GM18873 (cell line): ENCODE results near the gene INO80C.
A peak's percentile ranks its signal among the peaks of the same experiment; 100 is the strongest.
"Not testable (repeated sequence)": the region's sequence is repeated elsewhere in the genome, so short reads cannot be mapped to it uniquely, and the experiment has no call there.

Experiments
- ATAC-seq: cut with Tn5 transposase; IDR thresholded peaks from one replicate; pipeline ENCODE4 v1.9.1; 2021; ENCODE audit warnings: mild to moderate bottlenecking, moderate library complexity, moderate number of reproducible peaks; ENCODE audit not compliant: unreplicated experiment, low FRiP score

INO80C gene

DNA sequence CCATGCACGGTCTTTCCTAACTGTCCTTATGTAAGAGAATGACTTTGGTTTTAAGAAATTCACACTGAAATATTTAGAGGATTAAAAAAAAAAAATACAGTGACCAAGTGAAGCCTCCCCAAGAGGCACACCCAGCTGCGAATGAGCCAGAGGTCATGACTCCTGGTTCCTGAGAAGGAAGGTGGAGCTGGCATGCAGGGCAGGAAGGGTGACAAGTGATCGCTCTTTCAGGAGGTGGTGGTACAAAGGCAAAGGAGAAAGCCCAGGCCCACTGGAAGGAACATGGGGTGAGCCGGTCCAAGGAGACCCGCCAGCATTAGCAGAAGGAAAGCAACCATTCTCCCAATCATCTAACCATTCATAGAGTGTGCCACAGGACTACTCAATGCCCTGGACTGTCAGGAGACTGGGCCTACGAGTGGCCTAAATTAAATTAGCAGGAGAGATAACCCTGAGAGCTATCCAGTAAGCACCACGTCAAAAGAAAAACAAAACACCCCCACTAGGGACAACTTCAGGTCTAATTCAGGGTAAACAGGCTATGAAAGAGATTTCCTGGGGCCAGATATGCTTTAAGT lies 7.8 kb downstream of the INO80C start:
- no peak for ATAC-seq

DNA sequence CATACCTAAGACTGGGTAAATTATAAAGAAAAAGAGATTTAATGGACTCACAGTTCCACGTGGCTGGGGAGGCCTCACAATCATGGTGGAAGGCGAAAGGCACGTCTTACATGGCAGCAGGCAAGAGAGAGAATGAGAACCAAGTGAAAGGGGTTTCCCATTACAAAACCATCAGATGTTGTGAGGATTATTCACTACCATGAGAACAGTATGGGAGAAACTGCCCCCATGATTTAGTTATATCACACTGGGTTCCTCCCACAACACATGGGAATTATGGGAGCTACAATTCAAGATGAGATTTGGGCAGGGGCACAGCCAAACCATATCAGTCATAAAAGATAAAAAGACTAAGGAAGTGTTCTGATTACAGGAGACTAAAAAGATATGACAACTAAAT lies 8.5 kb downstream of the INO80C start:
- not testable (repeated sequence) for ATAC-seq

DNA sequence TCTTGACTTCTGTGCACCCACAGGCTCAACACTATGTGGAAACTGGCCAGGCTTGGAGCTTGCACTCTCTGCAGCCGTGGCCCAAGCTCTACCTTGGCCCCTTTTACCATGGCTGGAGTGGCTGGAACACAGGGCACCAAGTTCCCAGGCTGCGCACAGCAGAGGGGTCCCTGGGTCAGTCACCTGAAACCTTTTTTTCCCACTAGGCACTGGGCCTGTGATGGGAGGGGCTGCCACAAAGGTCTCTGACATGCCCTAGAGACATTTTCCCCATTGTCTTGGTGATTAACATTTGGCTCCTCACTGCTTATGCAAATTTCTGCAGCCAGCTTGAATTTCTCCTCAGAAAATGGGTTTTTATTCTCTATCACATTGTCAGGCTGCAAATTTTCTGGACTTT lies 9.4 kb downstream of the INO80C start:
- not testable (repeated sequence) for ATAC-seq

DNA sequence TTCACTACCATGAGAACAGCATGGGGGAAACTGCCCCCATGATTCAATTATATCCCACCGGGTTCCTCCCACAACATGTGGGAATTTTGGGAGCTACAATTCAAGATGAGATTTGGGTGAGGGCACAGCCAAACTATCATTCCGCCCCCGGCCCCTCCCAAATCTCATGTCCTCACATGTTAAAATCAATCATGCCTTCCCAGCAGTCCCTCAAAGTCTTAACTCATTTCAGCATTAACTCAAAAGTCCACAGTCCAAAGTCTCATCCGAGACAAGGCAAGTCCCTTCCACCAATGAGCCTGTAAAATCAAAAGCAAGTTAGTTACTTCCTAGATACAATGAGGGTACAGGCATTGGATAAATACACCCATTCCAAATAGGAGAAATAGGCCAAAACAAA lies 10.2 kb downstream of the INO80C start:
- ATAC-seq = not testable (repeated sequence)

DNA sequence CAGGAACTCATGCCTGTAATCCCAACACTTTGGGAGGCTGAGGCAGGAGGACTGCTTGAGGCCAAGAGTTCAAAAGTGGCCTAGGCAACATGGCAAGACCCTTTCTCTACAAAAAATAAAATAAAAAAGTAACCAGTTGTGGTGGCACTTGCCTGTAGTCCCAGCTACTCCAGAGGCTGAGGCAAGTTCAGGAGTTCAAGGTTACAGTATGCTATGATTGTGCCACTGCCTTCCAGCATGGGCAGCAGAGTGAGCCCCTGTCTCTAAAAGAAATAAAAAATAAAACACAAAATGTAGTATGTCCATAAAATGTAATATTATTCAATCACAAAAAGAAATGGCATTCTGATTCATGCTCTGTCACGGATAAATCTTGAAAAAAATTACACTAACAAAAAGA lies 11.9 kb downstream of the INO80C start:
- ATAC-seq = no peak

DNA sequence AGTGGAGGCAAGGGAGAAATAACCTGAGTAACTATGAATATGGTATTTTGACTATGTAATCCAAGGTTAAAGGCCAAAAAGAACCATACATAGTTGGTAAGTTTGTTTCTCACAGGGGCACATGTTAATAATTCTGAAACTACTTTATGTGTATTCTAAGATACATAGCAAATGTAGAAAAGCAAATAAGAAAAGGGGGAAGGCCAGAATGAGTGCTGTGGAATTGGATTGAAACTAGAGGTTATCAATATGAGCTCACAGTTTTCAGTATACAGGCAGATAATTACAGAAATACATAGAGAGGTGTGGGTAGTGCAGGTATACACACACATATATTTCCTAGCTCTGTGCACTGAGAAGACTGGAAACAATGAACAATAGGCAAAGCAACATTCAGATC lies 13.7 kb downstream of the INO80C start:
- ATAC-seq = peak; percentile 67

DNA sequence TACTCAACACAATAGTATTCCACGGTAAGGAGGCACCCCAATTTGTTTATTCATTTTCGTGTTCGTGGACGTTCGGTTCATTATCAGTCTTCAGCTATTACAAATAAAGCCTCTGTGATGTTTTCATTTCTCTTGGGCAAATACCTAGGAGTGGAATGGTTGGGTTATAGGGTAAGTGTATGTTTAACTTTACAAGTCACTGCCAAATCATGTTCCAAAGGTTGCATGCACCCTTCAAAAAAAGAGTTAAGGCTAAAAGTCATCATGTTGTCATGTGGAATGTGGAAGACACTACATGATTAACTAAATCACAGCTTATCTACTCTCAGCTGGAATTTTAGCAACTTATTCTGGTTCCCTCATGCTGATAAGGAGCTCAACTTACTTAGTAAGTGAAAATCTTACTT lies 15.8 kb downstream of the INO80C start:
- no peak for ATAC-seq

DNA sequence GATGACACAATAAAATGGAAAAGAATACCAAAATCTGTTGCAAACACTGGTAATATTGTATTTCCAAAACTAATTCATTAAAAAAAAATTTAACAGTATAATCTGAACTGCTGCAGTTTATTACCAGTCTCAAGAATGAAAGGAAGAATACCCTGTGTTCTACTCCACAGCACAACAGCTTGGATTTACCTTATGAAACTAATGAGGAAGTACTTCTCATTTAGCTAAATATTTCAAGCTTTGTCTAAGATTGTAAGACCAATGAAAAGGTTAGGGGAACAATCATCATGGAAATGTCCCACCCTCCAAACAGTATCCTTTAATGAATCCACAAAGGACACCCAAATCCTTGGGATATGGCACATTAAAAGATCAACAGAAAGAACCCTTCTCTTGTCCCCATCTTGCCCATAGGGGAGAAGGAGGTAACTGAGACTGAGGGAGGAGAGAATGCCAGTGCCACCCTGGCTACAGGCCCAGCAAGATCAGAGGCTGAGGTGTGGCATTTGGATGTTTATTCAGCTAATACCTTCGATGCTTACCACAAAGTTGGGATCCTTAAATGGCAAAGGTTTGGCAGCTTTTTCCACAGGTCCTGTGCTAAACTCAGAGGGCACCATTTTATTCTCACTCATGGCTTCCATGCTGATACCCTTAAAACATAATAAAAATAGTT lies 17.7 kb downstream of the INO80C start:
- ATAC-seq = no peak

DNA sequence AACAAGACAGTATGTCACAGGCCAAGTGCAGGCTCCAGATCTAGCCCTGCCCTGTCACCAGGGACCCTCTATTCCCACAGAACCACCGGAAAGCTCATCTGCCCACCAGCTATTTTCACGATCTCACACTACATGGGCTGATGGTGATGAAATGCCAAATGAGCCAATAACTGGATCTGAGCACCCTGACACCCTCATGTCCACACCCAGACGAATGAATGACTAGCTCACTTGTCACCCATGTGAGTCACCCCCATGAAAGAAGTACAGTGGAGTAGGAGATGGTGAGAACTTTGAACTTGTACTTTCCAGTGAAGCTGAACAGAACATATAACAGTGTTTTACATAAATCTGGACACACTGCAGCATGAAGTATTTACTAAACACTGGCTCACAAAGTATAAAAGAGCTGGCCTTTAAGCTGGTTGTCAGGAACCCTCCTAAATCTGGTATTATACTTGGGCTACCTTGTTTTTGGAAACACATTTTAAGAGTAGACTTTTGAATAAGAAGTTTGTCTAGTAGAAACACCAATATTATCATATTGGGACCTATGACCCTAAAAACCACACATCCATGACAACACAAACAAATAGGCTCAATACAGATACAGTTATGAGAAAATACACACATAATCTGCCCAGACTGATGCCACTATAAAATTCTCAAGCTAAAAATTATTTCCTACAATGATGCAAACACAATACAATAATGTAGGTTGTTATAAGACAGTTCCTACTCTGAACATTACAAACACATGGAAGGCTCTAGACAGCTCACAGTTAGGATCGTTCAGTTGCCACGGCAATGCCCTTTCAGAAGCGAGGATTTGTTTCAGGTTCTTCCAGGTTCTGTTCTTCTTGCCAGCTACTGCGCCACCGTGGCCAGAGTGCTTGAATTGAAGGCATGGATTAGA lies 19.0 kb downstream of the INO80C start:
- ATAC-seq = no peak

DNA sequence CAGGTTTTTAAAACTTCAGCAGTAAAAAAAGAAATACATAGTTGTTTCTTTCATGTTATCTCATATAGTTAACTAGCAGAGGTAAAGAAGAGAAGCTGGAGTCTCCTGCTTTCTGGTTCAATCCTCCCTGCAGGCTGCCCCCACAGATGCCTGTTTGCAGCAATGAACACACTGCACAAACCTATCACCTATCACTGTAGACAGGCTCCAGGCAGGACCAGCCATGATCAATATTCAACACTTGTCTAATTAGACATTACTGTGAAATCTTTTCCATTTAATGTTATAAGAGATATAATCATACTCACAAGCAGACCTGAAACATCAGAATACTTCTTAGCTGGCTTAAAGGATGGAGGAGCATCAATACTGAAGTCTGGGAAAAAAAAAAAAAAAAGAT lies 19.8 kb downstream of the INO80C start:
- ATAC-seq = no peak

DNA sequence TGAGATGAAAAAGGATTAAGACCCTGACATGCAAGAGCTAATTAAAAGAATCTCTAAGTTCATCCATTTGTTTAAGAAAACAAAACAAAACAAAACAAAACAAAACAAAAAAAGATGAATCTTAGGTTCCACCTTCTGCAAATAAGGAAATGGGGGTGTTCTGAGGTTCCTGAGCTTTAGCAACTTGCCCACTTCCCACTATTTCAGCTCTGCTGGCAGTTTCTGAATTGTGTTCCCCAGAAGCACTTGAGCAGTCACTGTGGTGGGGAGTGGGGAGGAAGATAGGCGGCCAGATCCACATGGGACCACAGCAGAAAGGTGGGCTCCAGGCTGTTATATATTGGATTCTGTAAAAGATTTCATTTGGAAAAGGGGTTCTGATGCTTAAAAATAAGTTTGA lies 20.3 kb downstream of the INO80C start:
- ATAC-seq = no peak

DNA sequence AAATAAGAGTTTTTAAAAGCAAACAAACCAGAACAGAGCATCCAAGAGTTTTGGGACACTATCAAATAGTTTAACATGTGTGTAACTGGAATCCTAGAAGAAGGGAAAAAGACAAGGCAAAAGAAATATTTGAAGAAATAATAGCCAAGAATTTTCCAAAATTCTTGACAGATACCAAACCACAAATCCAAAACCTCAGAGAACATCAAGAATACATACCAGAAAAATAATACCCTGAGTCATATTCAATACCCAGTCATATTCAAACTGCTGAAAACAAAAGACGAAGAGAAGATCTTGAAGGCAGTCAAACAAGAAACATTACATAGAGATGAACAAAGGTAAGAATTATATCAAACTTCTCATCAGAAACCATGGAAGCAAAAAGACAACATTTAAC lies 22.9 kb downstream of the INO80C start:
- no peak for ATAC-seq

DNA sequence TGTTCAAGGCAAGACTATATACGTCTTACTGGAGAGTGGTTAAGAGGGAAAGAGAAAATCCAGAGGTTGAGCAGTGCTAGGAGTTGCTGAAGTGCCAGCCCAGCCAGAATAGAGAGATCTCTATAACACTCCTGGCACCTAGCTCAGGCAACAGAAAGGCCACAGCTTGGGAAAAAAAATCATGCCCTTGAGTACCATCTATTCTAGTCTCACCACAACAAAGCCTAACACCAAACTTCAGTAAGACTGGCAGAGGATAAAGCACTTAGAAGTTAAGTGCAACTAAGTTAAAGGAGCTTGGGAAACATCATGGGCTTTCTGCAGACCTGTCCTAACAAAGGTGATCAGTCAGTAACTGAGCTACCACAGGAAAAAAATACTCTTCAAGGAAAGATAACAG lies 24.2 kb downstream of the INO80C start:
- ATAC-seq = no peak

DNA sequence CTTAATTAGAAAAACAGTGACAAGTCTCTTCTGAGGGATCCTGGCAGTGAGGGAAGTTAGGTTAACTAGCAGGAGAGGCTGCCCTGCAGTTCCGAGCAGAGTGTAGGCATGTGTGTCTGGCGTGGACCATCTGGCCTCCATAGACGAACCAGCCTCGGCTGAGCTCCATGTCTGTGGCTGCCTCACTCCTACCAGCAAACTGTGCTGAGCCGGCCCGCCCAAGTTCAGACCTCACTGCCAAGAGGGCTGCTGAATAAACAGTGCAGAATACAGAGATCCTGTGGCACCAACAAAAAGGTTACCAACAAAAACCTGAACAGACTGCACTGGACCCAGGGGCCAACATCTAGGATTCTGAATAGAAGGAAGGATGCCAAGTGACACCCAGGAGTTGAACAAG lies 27.3 kb downstream of the INO80C start:
- ATAC-seq = no peak

DNA sequence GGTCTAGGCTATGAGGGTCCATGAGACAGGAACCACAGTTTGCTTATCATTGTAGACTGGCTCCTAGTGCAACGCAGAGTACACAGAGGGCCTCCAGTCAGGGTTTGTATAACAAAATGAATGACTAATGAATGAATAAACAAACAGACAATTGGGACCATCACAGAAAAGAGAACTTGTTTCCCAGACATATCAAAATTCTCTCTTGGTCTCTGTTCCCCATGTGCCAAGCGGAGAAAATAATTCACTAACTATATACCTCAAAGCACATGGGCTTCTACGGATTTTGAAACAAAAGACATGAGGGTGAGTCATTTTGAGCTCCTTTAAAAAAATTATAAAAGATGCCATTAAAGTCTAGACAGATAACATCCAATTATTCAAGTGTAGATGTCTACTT lies 28.0 kb downstream of the INO80C start:
- ATAC-seq = no peak

DNA sequence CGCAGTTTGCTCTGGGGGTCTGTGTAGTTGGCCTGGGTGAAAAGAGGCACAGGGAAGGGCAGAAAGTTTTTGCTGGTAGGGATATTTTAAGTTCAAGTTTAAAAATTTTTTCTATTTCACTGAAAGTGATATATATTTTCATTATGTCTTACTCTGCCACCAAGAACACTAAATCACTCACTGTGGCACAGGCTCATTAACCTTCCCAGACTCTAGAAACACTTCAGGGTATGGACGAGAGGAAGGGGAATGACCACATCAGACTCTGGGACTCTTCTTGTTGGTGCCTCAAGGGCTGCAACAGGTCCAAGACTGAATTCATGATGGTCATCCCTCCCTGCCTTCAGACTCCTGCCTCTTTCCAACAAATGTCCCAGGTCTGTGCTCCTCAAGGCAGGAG lies 29.0 kb downstream of the INO80C start:
- no peak for ATAC-seq

DNA sequence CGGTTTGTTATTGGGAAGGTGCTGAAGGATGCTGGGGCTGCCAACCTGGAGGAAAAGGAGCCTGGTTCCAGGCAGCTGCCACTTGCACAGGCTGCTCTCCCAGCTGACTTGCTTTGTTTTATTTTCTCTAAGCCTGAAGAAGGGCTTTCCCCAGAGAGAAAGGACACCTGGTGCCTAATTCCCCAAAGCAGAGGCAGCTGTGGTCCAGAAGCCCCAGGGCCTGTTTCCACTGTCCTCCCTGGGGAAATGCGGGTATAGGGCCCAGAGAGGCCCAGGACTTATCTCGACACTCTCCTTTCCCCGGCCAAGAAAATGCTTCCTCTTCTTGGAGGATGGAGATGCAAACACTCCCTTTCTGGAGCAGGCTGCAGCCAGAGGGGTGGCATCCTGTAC lies 30.1 kb downstream of the INO80C start:
- ATAC-seq = peak; percentile 80

DNA sequence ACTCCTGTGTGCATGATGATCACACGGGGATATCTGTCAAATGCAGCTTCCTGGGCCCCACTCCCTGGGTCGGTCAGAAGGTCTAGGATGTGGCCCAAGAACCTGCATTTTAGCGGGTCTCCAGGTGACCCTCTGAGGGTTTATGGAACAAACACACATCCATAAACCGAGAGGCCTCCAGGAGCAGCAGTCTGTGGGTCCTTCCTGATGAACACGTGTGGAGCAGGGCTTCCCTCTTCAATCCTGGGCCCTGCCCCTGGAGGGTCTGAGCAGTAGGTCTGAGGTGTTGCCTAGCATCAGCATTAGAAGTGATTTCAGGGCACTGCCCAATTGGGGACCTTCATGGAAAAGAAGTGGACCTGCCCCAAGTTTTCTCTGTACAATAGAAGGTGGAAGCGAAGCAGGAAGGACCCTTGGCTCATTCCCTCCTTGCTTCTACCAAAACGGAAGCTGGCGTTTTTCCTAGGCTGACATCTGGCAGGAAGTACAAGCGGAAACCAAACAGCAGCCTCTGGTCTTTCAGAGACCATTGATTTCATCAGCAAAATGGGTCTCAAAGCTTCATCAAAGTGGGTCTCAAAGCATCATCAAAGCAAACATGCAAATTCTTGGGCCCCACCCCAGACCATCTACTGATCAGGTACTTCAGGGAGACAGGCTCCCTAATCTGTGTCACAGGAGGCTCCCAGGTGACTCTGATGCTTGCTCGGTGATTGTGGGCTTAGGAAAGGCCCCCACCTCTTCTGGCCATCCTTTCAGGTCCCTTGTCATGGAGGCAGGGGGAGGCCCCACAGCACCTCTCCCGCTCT lies 30.7 kb downstream of the INO80C start:
- ATAC-seq = no peak

DNA sequence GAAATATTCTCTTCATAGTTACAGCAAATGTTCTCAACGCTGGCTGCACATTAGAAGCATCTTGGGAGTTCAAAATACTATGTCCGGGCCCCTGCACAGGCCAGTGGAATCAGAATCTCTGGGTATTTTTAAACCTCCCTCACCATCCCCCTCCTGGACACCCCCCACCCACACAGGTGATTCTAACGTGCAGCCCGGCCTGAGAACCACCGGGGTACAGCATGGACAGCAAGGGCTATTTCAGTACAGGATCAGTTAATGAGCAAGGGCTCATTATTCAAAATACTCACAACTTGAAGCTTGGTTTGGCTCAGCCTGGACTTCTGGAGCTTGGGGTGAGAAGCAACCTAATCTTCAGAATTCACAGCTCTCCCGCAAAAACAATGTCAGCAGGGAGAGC lies 31.4 kb downstream of the INO80C start:
- no peak for ATAC-seq

DNA sequence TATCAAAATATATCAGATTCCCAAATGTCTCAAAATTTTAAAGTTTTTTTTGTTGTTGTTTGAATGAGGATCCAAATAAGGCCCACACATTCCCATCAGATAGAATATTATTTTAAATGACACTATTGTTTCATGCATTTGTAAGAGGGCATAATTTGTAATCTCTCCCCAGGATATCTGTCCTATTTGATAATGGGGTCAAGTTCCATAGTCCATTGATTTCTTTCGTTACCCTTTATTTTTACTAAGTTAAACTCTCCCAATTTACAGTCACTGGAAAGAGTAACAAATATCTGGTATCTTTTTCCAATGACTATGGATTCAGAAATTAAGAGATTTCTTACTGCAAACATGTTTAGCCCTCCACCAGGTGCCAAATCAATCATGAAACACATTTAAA lies 32.4 kb downstream of the INO80C start:
- ATAC-seq = no peak

DNA sequence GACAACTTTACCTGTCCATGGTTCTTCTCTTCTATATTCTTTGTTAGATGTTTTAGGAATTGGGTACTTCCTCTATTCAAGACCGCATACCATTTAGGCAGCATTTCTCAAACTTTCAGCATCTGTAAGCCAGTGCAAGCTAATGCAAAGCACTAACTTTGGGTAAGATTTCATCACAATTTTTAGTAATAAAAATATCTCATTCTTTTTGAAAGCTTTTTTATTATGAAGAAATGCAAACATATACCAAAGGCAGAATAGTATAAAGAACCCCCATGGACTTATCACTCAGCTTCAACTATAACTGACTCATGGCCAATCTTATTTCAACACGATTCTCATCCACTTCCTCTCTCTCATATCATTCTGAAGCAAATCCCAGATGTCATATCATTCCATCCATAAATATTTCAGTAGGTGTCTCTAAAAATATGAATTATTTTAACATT lies 32.9 kb downstream of the INO80C start:
- no peak for ATAC-seq
